K562 (cell line): ENCODE results near the gene ZNF775. TPM values are rescaled to one million over a fixed set of nuclear protein-coding genes. Genes with fewer than 3 reads are reported as not detected.

ENCODE experiments used
- ATF1 ChIP-seq, 2 experiments: fragments of 450-650 bp in 1 of 2; IDR thresholded peaks; 2 replicates each; pipeline ENCODE4 v1.6.1; 2016; ENCODE audit warnings: missing compliant biosample characterization in 1 of 2, missing genetic modification characterization in 1 of 2
- BRF2 ChIP-seq: IDR thresholded peaks from 3 replicates; pipeline ENCODE4 v1.6.1; 2011; ENCODE audit warnings: borderline replicate concordance, mild to moderate bottlenecking; ENCODE audit not compliant: insufficient read length, insufficient read depth
- ETV5 ChIP-seq: sonication (generic); formaldehyde crosslinking; IDR thresholded peaks from 2 replicates; pipeline ENCODE4 v1.4.0; 2020; ENCODE audit warnings: low read depth, mild to moderate bottlenecking, missing genetic modification reagents
- HDGF ChIP-seq: fragments of 450-650 bp; IDR thresholded peaks from 2 replicates; pipeline ENCODE4 v1.6.1; 2016
- IFI16 ChIP-seq: fragments of 250-450 bp; sonication (Bioruptor Pico); IDR thresholded peaks from 2 replicates; pipeline ENCODE4 v2.1.2; 2022; ENCODE audit warnings: mild to moderate bottlenecking, inconsistent platforms
- MECOM ChIP-seq: fragments of 250-450 bp; sonication (Bioruptor Pico); IDR thresholded peaks from 2 replicates; pipeline ENCODE4 v1.8.0; 2022; ENCODE audit warnings: inconsistent platforms
- NR0B1 ChIP-seq: fragments of 450-650 bp; IDR thresholded peaks from one replicate; pipeline ENCODE4 v1.6.1; 2018; ENCODE audit warnings: mild to moderate bottlenecking, moderate library complexity; ENCODE audit not compliant: partially characterized antibody
- NR2C2 ChIP-seq, 2 experiments: fragments of 200-800 bp in 1 of 2; sonication (Bioruptor generic) in 1 of 2; sonication (generic) in 1 of 2; formaldehyde crosslinking in 1 of 2; IDR thresholded peaks; 2 replicates each; pipeline versions ENCODE4 v1.6.1 to v1.8.0; 2016 to 2022; ENCODE audit warnings: mild to moderate bottlenecking in 1 of 2, missing compliant biosample characterization in 1 of 2, missing genetic modification characterization in 1 of 2, missing genetic modification reagents in 1 of 2
- TFAP4 ChIP-seq: sonication (generic); formaldehyde crosslinking; IDR thresholded peaks from 2 replicates; pipeline ENCODE4 v1.8.0; 2022; ENCODE audit warnings: missing genetic modification reagents, mild to moderate bottlenecking, moderate library complexity, borderline replicate concordance
- ZBTB43 ChIP-seq: sonication (generic); formaldehyde crosslinking; IDR thresholded peaks from 2 replicates; pipeline ENCODE4 v1.8.0; 2023; ENCODE audit warnings: mild to moderate bottlenecking, missing genetic modification reagents
- ZFP36 ChIP-seq: fragments of 150-350 bp; IDR thresholded peaks from 2 replicates; pipeline ENCODE4 v1.6.1; 2018; ENCODE audit warnings: low read length, low read depth; ENCODE audit not compliant: partially characterized antibody
- polyA plus RNA-seq, 8 experiments: library from polyadenylated mRNA; depleted of rRNA in 4 of 8; stranded (reverse) in 5 of 8; unstranded in 3 of 8; fragments of >200 nt; fragmentation: Nextera tagmentation in 2 of 8; fragmentation: Illumina TruSeq in 1 of 8; extraction: Ambion mirVana in 2 of 8; extraction: Trizol in 1 of 8; gene quantifications; 2 replicates each; pipeline versions ENCODE4 v1.2.1 to v1.2.3, GENCODE V29; 2011 to 2014; ENCODE audit warnings: inconsistent platforms in 1 of 8, missing spikeins in 1 of 8
- total RNA-seq, 7 experiments: library from RNA; depleted of rRNA in 6 of 7; stranded (reverse); fragments of >200 nt in 6 of 7; fragmentation: Illumina TruSeq in 2 of 7; extraction: Trizol in 2 of 7; gene quantifications; 2 replicates each; pipeline versions ENCODE4 v1.2.1 to v1.2.3, GENCODE V29; 2011 to 2021; ENCODE audit warnings: low replicate concordance in 1 of 7
- TF ChIP-seq, protein P1 (sequence below), 2 experiments: fragments of 150-350 bp in 1 of 2; IDR thresholded peaks; 2 replicates each; pipeline ENCODE4 v1.6.1; 2012 to 2016; ENCODE audit warnings: low read depth in 2 of 2, low read length in 2 of 2, mild to moderate bottlenecking in 1 of 2, moderate library complexity in 1 of 2
- TF ChIP-seq, protein P2 (sequence below): fragments of 450-650 bp; formaldehyde crosslinking; IDR thresholded peaks from 2 replicates; pipeline ENCODE4 v1.4.0; 2020; ENCODE audit warnings: mild to moderate bottlenecking, moderate library complexity
- TF ChIP-seq, protein P3 (sequence below): fragments of 250-450 bp; sonication (Bioruptor Pico); IDR thresholded peaks from 2 replicates; pipeline ENCODE4 v1.6.1; 2021; ENCODE audit warnings: mild to moderate bottlenecking

The ZNF775 gene
- total and polyA plus RNA-seq, 9 of the 15 experiments (the other 6 are each of a cell fraction or from before 2014, with no cell fraction given): 0.04 to 18.7 (median 4.9) TPM

DNA sequence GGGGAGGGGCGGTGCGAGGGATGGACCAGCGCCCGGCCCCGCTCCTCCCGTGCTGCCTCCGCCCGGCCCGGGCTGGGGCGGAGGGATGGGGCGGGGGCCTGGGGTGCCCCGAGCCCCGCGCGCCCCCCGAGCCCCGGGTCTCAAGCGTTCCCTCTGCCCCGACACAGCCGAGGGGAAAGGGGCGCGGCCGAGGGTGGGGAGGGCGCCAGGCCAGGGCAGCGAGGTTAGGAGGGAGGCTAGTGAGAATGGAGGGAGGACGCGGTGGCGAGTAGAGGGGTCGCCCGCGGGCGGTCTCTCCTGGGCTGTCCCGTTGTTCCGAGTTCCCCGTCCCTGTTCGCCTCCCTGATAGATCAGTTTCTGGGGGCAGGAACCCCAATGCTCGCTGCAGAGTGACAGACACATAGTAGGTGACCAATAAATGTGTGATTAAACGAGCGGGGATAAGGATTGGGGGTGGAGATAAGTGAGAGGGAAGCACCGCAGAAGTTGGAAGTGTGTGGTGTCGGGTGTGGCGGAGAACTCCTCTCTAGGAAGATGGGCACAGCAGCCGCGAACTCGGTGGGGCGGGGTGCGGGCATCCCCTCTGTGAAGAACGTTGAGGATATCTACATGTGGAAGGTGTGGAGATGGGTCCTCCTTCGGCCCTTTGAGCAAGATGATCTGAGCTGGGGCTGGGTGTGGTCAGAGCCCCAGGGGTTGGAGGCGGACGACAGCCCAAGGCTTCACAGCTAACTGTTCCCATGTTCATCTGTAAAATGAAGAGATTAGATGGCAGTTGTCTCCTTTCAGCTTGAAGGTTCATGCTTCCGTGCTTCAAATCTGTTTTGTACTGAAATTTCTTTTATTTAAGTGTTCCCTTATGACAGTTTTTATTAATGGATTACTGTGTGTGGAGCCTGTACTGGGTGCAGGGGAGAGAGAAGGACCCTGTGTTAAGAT is 580 bp downstream of the ZNF775 start (continued):
- TF ChIP-seq TFAP4 (CRISPR knock-in tag) (no peak), NR2C2 (CRISPR knock-in tag; IDR thresholded peaks at IDR 0.05) (no peak), NR2C2 (tag; IDR thresholded peaks at IDR 0.05) (peak; percentile 3; the same call in 1 of the 2 replicates), ZFP36 (no peak), ZBTB43 (CRISPR knock-in tag) (no peak), BRF2 (no peak), MECOM (CRISPR knock-in tag) (peak; percentile 15; the same call in 1 of the 2 replicates), HDGF (no peak), NR0B1 (no peak), ETV5 (CRISPR knock-in tag) (peak; percentile 68; the same call in 1 of the 2 replicates), IFI16 (CRISPR knock-in tag) (no peak), ATF1 (CRISPR knock-in tag; IDR thresholded peaks at IDR 0.05) (no peak), ATF1 (tag; IDR thresholded peaks at IDR 0.05) (no peak)
- TF ChIP-seq, protein P1, sequence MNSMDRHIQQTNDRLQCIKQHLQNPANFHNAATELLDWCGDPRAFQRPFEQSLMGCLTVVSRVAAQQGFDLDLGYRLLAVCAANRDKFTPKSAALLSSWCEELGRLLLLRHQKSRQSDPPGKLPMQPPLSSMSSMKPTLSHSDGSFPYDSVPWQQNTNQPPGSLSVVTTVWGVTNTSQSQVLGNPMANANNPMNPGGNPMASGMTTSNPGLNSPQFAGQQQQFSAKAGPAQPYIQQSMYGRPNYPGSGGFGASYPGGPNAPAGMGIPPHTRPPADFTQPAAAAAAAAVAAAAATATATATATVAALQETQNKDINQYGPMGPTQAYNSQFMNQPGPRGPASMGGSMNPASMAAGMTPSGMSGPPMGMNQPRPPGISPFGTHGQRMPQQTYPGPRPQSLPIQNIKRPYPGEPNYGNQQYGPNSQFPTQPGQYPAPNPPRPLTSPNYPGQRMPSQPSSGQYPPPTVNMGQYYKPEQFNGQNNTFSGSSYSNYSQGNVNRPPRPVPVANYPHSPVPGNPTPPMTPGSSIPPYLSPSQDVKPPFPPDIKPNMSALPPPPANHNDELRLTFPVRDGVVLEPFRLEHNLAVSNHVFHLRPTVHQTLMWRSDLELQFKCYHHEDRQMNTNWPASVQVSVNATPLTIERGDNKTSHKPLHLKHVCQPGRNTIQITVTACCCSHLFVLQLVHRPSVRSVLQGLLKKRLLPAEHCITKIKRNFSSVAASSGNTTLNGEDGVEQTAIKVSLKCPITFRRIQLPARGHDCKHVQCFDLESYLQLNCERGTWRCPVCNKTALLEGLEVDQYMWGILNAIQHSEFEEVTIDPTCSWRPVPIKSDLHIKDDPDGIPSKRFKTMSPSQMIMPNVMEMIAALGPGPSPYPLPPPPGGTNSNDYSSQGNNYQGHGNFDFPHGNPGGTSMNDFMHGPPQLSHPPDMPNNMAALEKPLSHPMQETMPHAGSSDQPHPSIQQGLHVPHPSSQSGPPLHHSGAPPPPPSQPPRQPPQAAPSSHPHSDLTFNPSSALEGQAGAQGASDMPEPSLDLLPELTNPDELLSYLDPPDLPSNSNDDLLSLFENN (IDR thresholded peaks at IDR 0.05; ENCODE audit: low read depth in 2 of 2, low read length in 2 of 2): 0 out of 4 replicates have a peak, but pooled peaks of 1 of the 2 experiments have one; percentile 3
- TF ChIP-seq, protein P2, sequence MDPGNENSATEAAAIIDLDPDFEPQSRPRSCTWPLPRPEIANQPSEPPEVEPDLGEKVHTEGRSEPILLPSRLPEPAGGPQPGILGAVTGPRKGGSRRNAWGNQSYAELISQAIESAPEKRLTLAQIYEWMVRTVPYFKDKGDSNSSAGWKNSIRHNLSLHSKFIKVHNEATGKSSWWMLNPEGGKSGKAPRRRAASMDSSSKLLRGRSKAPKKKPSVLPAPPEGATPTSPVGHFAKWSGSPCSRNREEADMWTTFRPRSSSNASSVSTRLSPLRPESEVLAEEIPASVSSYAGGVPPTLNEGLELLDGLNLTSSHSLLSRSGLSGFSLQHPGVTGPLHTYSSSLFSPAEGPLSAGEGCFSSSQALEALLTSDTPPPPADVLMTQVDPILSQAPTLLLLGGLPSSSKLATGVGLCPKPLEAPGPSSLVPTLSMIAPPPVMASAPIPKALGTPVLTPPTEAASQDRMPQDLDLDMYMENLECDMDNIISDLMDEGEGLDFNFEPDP (CRISPR knock-in tag): no peak
- TF ChIP-seq, protein P3, sequence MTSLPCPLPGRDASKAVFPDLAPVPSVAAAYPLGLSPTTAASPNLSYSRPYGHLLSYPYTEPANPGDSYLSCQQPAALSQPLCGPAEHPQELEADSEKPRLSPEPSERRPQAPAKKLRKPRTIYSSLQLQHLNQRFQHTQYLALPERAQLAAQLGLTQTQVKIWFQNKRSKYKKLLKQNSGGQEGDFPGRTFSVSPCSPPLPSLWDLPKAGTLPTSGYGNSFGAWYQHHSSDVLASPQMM (CRISPR knock-in tag): no peak
